ENCODE measurements around the gene CRABP2. TPM values are rescaled to one million over a fixed set of nuclear protein-coding genes. Genes with fewer than 3 reads are reported as not detected.

CRABP2 gene
- total and polyA plus RNA-seq, 2 of the 13 experiments (the other 11 are each of a cell fraction or from before 2014, with no cell fraction given): 0.40 to 0.60 TPM

DNA sequence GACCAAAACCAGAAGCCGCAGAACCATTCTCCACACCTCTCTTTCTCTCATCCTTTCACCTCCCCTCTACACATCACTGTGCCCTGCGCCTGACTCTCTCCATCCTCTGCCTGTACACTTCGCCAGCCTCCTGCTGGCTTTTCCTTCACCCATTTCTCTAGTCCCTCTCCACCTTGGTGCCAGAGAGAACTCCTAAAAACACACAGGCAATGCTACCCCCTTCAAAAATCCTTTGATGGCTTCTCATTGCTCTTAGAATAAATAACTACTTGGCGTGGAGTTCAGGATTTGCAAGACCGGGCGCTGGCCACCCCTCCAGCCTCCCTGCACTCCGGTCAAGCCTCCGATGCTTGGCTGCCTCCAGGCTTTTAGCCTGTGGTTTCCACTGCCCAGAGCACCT lies 8.6 kb downstream of the CRABP2 start:
- Histone ChIP-seq H3K9ac (ENCODE audit: insufficient read depth, low read depth, low read length) (no peak overlapping the region), H3K4me2 (ENCODE audit: low read depth, low read length) (no peak overlapping the region), H2AFZ (ENCODE audit: low read length) (no peak overlapping the region), H3K9me3 (ENCODE audit: low read length) (no peaks in the 10 kb centered on the region), H3K4me3 (replicated peaks in 1 of 3; ENCODE audit: insufficient read depth in 1 of 3, low read depth in 2 of 3, low read length in 3 of 3) (no peak overlapping the region), H3K4me1 (ENCODE audit: insufficient read depth, low read length) (peaks cover 28% of the 10 kb centered on the region), H4K20me1 (ENCODE audit: insufficient read depth, low read length) (no peaks in the 10 kb centered on the region), H3K36me3 (replicated peaks in 1 of 2; ENCODE audit: control insufficient read depth in 1 of 2, insufficient read depth in 2 of 2, low read length in 2 of 2) (no peaks in the 10 kb centered on the region), H3K27ac (ENCODE audit: extremely low read length, insufficient read depth, low read length) (no peak overlapping the region), H3K27me3 (ENCODE audit: control insufficient read depth in 1 of 2, insufficient read depth in 2 of 2, low read length in 2 of 2) (peaks cover 7 to 51% of the 10 kb centered on the region in 2 experiments; a peak in 4 of 5 replicates), H3K79me2 (ENCODE audit: insufficient read depth, low read length) (no peaks in the 10 kb centered on the region)
- FAIRE-seq (no peak), ATAC-seq (no peak), DNase-seq (ENCODE audit: low spot score) (no peak)
- 46% methylated on average over 8 of the region's 8 CpGs for WGBS (ENCODE audit: low lambda C conversion rate)
- ChIA-PET POLR2A (no interaction called here), CTCF (ENCODE audit: low intra/inter-chr PET ratio, low total read pairs) (no interaction called here)
- BruUV-seq (replicated peaks): no TSS peak
- TF ChIP-seq ZNF616 (CRISPR knock-in tag; IDR thresholded peaks at IDR 0.05; ENCODE audit: low read depth) (no peak), NFE2L2 (IDR thresholded peaks at IDR 0.05; ENCODE audit: low read length) (no peak), PAX8 (CRISPR knock-in tag; IDR thresholded peaks at IDR 0.05; ENCODE audit: borderline replicate concordance) (no peak), SP1 (IDR thresholded peaks at IDR 0.05) (no peak), SP1 (CRISPR knock-in tag; IDR thresholded peaks at IDR 0.05) (no peak)
- TF ChIP-seq, protein P1, sequence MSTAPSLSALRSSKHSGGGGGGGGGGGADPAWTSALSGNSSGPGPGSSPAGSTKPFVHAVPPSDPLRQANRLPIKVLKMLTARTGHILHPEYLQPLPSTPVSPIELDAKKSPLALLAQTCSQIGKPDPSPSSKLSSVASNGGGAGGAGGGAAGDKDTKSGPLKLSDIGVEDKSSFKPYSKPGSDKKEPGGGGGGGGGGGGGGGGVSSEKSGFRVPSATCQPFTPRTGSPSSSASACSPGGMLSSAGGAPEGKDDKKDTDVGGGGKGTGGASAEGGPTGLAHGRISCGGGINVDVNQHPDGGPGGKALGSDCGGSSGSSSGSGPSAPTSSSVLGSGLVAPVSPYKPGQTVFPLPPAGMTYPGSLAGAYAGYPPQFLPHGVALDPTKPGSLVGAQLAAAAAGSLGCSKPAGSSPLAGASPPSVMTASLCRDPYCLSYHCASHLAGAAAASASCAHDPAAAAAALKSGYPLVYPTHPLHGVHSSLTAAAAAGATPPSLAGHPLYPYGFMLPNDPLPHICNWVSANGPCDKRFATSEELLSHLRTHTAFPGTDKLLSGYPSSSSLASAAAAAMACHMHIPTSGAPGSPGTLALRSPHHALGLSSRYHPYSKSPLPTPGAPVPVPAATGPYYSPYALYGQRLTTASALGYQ (CRISPR knock-in tag; IDR thresholded peaks at IDR 0.05): no peak
- TF ChIP-seq, protein P2, sequence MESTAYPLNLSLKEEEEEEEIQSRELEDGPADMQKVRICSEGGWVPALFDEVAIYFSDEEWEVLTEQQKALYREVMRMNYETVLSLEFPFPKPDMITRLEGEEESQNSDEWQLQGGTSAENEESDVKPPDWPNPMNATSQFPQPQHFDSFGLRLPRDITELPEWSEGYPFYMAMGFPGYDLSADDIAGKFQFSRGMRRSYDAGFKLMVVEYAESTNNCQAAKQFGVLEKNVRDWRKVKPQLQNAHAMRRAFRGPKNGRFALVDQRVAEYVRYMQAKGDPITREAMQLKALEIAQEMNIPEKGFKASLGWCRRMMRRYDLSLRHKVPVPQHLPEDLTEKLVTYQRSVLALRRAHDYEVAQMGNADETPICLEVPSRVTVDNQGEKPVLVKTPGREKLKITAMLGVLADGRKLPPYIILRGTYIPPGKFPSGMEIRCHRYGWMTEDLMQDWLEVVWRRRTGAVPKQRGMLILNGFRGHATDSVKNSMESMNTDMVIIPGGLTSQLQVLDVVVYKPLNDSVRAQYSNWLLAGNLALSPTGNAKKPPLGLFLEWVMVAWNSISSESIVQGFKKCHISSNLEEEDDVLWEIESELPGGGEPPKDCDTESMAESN (CRISPR knock-in tag; conservative IDR thresholded peaks at IDR 0.05): no peak
- intact Hi-C loops (cut with micrococcal nuclease; ENCODE audit: unreplicated experiment): no loop called here
- in situ Hi-C loops (cut with HindIII; ENCODE audit: extremely low pct_ligation_motif_present, low pct_unique_long_range_greater_than_20kb): loop anchor here (10.0 kb wide), 2 partner anchors 168 to 228 kb away; partner anchors contain the start of genes LRRC71 and NTRK1
